Stomach smooth muscle (tissue), 2 donors: Measurements from ENCODE around the gene GATA5.

Experiments
- H3K27ac ChIP-seq: one replicate; pipeline ENCODE4 v1.7.0; 2013; ENCODE audit warnings: mild to moderate bottlenecking, low read length, inconsistent platforms
- H3K27me3 ChIP-seq, 2 donors: one replicate each; pipeline ENCODE4 v1.7.0; 2013; ENCODE audit warnings: low read length in 2 of 2; ENCODE audit not compliant: insufficient read depth in 2 of 2, control insufficient read depth in 1 of 2
- H3K36me3 ChIP-seq, 2 donors: one replicate each; pipeline ENCODE4 v1.7.0; 2013; ENCODE audit warnings: low read length in 2 of 2; ENCODE audit not compliant: control insufficient read depth in 2 of 2, insufficient read depth in 2 of 2
- H3K4me1 ChIP-seq: one replicate; pipeline ENCODE4 v1.7.0; 2013; ENCODE audit warnings: low read length; ENCODE audit not compliant: control insufficient read depth, insufficient read depth
- H3K4me3 ChIP-seq, 2 donors: one replicate each; pipeline ENCODE4 v1.7.0; 2013; ENCODE audit warnings: low read length in 2 of 2
- H3K9ac ChIP-seq, 2 donors: one replicate each; pipeline ENCODE4 v1.7.0; 2013; ENCODE audit warnings: low read length in 2 of 2, mild to moderate bottlenecking in 1 of 2
- H3K9me3 ChIP-seq, 2 donors: one replicate each; pipeline ENCODE4 v1.7.0; 2013; ENCODE audit warnings: low read length in 2 of 2; ENCODE audit not compliant: control insufficient read depth in 2 of 2
- donor health status: healthy.
- donor health status: Pancreatic carcinoma.

GATA5 gene

GRCh38 chr20:62452475-62453095, 23.2 kb downstream of the GATA5 start:
- Histone ChIP-seq H3K9me3 (no peaks in the 10 kb centered on the region), H3K4me3 (no peak overlapping the region), H3K27me3 (peaks cover 11 to 12% of the 10 kb centered on the region in 2 donors), H3K9ac (no peak overlapping the region), H3K36me3 (no peaks in the 10 kb centered on the region), H3K4me1 (no peaks in the 10 kb centered on the region), H3K27ac (no peak overlapping the region)

- Histone ChIP-seq H3K4me1 (no peaks in the 10 kb centered on the region), H3K9me3 (no peaks in the 10 kb centered on the region), H3K27ac (no peak overlapping the region), H3K4me3 (no peak overlapping the region), H3K36me3 (no peaks in the 10 kb centered on the region), H3K27me3 (peaks cover 11 to 12% of the 10 kb centered on the region in 2 donors), H3K9ac (no peak overlapping the region)
Observed at GRCh38 chr20:62451970-62452369, 23.8 kb downstream of the GATA5 start.

GRCh38 chr20:62451156-62451767, 24.5 kb downstream of the GATA5 start:
- no peak overlapping the region for H3K9ac ChIP-seq
- peaks cover 12 to 15% of the 10 kb centered on the region in 2 donors for H3K27me3 ChIP-seq

GRCh38 chr20:62449951-62450691, 25.7 kb downstream of the GATA5 start:
- H3K4me1 ChIP-seq = no peaks in the 10 kb centered on the region
- H3K27me3 ChIP-seq = peaks cover 12 to 15% of the 10 kb centered on the region in 2 donors
- no peak overlapping the region for H3K4me3 ChIP-seq
- no peaks in the 10 kb centered on the region for H3K36me3 ChIP-seq
- no peak overlapping the region for H3K27ac ChIP-seq
- H3K9me3 ChIP-seq = no peaks in the 10 kb centered on the region
- no peak overlapping the region for H3K9ac ChIP-seq

More at GRCh38 chr20:62451156-62451767, 24.5 kb downstream of the GATA5 start:
- no peaks in the 10 kb centered on the region for H3K9me3 ChIP-seq
- H3K4me1 ChIP-seq = no peaks in the 10 kb centered on the region
- no peak overlapping the region for H3K4me3 ChIP-seq
- no peaks in the 10 kb centered on the region for H3K36me3 ChIP-seq
- no peak overlapping the region for H3K27ac ChIP-seq

- H3K27me3 ChIP-seq = peaks cover 11 to 12% of the 10 kb centered on the region in 2 donors
- no peak overlapping the region for H3K27ac ChIP-seq
- no peak overlapping the region for H3K4me3 ChIP-seq
- H3K36me3 ChIP-seq = no peaks in the 10 kb centered on the region
- H3K9ac ChIP-seq = no peak overlapping the region
- H3K4me1 ChIP-seq = no peaks in the 10 kb centered on the region
- no peaks in the 10 kb centered on the region for H3K9me3 ChIP-seq
Observed at GRCh38 chr20:62448788-62449187, 27.0 kb downstream of the GATA5 start.

- no peaks in the 10 kb centered on the region for H3K9me3 ChIP-seq
- no peaks in the 10 kb centered on the region for H3K4me1 ChIP-seq
- H3K9ac ChIP-seq = no peak overlapping the region
- no peak overlapping the region for H3K27ac ChIP-seq
- H3K4me3 ChIP-seq = no peak overlapping the region
- no peaks in the 10 kb centered on the region for H3K36me3 ChIP-seq
- H3K27me3 ChIP-seq = peaks cover 10 to 11% of the 10 kb centered on the region in 2 donors
Observed at GRCh38 chr20:62448038-62448437, 27.8 kb downstream of the GATA5 start.

- Histone ChIP-seq H3K4me3 (no peak overlapping the region), H3K9me3 (no peaks in the 10 kb centered on the region), H3K4me1 (no peaks in the 10 kb centered on the region), H3K9ac (no peak overlapping the region), H3K36me3 (no peaks in the 10 kb centered on the region), H3K27ac (no peak overlapping the region), H3K27me3 (peaks cover 1 to 11% of the 10 kb centered on the region in 2 donors)
Observed at GRCh38 chr20:62446888-62447869, 28.6 kb downstream of the GATA5 start.

GRCh38 chr20:62446481-62446880, 29.3 kb downstream of the GATA5 start:
- Histone ChIP-seq H3K9ac (no peak overlapping the region), H3K4me3 (no peak overlapping the region), H3K4me1 (no peaks in the 10 kb centered on the region), H3K27ac (no peak overlapping the region), H3K36me3 (no peaks in the 10 kb centered on the region), H3K27me3 (peaks cover 0 to 14% of the 10 kb centered on the region in 2 donors), H3K9me3 (no peaks in the 10 kb centered on the region)

GRCh38 chr20:62445553-62446340, 30.0 kb downstream of the GATA5 start:
- no peak overlapping the region for H3K4me3 ChIP-seq
- H3K27ac ChIP-seq = no peak overlapping the region
- H3K9me3 ChIP-seq = no peaks in the 10 kb centered on the region
- H3K27me3 ChIP-seq = peaks cover 0 to 14% of the 10 kb centered on the region in 2 donors
- H3K9ac ChIP-seq = no peak overlapping the region
- no peaks in the 10 kb centered on the region for H3K4me1 ChIP-seq
- H3K36me3 ChIP-seq = no peaks in the 10 kb centered on the region
